GM23338 (cell line): ENCODE measurements around the gene UBE3A. TPM values are rescaled to one million over a fixed set of nuclear protein-coding genes. Genes with fewer than 3 reads are reported as not detected.

ENCODE experiments used
- ATAC-seq: fragments of 200-7000 bp; cut with Tn5 transposase; 3 replicates; pipeline ENCODE4 v1.9.1; 2020
- DNase-seq: peaks from one replicate; pipeline ENCODE4 v3.0.0-alpha.2; 2015; ENCODE audit warnings: low spot score
- H2AFZ ChIP-seq: fragments of 200-600 bp; sonication (generic); 2 replicates; pipeline ENCODE4 v1.8.0; 2016; ENCODE audit warnings: antibody characterized with exemption, mild to moderate bottlenecking, moderate library complexity
- H3F3A ChIP-seq: fragments of 200-600 bp; sonication (generic); replicated peaks from 2 replicates; pipeline ENCODE4 v1.8.0; 2017; ENCODE audit warnings: antibody characterized with exemption, mixed run types, low read depth
- H3K27ac ChIP-seq: fragments of 200-600 bp; sonication (generic); 2 replicates; pipeline ENCODE4 v1.6.1; 2016; ENCODE audit warnings: low read depth
- H3K27me3 ChIP-seq: fragments of 200-600 bp; sonication (generic); 2 replicates; pipeline ENCODE4 v1.8.0; 2016; ENCODE audit warnings: mild to moderate bottlenecking, mixed run types, moderate library complexity; ENCODE audit not compliant: insufficient read depth
- H3K36me3 ChIP-seq: fragments of 200-600 bp; sonication (generic); 2 replicates; pipeline ENCODE4 v1.8.0; 2016; ENCODE audit warnings: mild to moderate bottlenecking; ENCODE audit not compliant: insufficient read depth
- H3K4me1 ChIP-seq: fragments of 200-600 bp; sonication (generic); 2 replicates; pipeline ENCODE4 v1.8.0; 2016; ENCODE audit warnings: mild to moderate bottlenecking, moderate library complexity; ENCODE audit not compliant: insufficient read depth
- H3K4me2 ChIP-seq: fragments of 200-600 bp; sonication (generic); 2 replicates; pipeline ENCODE4 v1.7.1; 2017; ENCODE audit warnings: mixed run types
- H3K4me3 ChIP-seq: fragments of 200-600 bp; sonication (generic); 2 replicates; pipeline ENCODE4 v1.6.1; 2016; ENCODE audit warnings: mixed run types
- H3K79me2 ChIP-seq: fragments of 200-600 bp; sonication (generic); replicated peaks from 2 replicates; pipeline ENCODE4 v1.8.0; 2017; ENCODE audit warnings: mild to moderate bottlenecking; ENCODE audit not compliant: insufficient read depth
- H3K9me2 ChIP-seq: fragments of 200-600 bp; sonication (generic); 2 replicates; pipeline ENCODE4 v1.8.0; 2017; ENCODE audit not compliant: insufficient read depth
- H4K20me1 ChIP-seq: fragments of 200-600 bp; sonication (generic); replicated peaks from 2 replicates; pipeline ENCODE4 v1.8.0; 2017; ENCODE audit warnings: mild to moderate bottlenecking; ENCODE audit not compliant: insufficient read depth
- H3K27ac Mint-ChIP-seq: 2 replicates; pipeline ENCODE4 v1.8.0; 2020; ENCODE audit warnings: inconsistent platforms, mild to moderate bottlenecking, moderate library complexity, mixed read lengths
- H3K27me3 Mint-ChIP-seq: 3 replicates; pipeline ENCODE4 v1.8.0; 2022; ENCODE audit warnings: low read depth, mild to moderate bottlenecking, moderate library complexity, mixed read lengths, inconsistent platforms; ENCODE audit not compliant: insufficient read depth, poor library complexity
- H3K36me3 Mint-ChIP-seq: 3 replicates; pipeline ENCODE4 v1.8.0; 2021; ENCODE audit warnings: low read depth, mild to moderate bottlenecking, inconsistent platforms, moderate library complexity, mixed read lengths
- H3K4me1 Mint-ChIP-seq: 3 replicates; pipeline ENCODE4 v1.8.0; 2020; ENCODE audit warnings: mild to moderate bottlenecking, inconsistent platforms, mixed read lengths
- H3K4me3 Mint-ChIP-seq: 3 replicates; pipeline ENCODE4 v1.8.0; 2021; ENCODE audit warnings: moderate library complexity, mild to moderate bottlenecking, inconsistent platforms, mixed read lengths
- H3K9me3 Mint-ChIP-seq: 3 replicates; pipeline ENCODE4 v1.8.0; 2020; ENCODE audit warnings: moderate library complexity, mild to moderate bottlenecking, inconsistent platforms, mixed read lengths
- CREB1 ChIP-seq: fragments of 250-450 bp; sonication (Bioruptor Pico); IDR thresholded peaks from 2 replicates; pipeline ENCODE4 v1.5.0; 2020; ENCODE audit warnings: low read depth, mild to moderate bottlenecking, moderate library complexity
- EZH2 ChIP-seq: fragments of 200-600 bp; sonication (generic); IDR thresholded peaks from one replicate; pipeline ENCODE4 v1.8.0; 2017; ENCODE audit warnings: antibody characterized with exemption, mild to moderate bottlenecking, low read depth; ENCODE audit not compliant: unreplicated experiment
- EZH2phosphoT487 ChIP-seq: fragments of 200-600 bp; sonication (generic); IDR thresholded peaks from one replicate; pipeline ENCODE4 v1.8.1; 2018; ENCODE audit warnings: antibody characterized with exemption; ENCODE audit not compliant: unreplicated experiment
- NANOG ChIP-seq: IDR thresholded peaks from 2 replicates; pipeline ENCODE4 v1.6.1; 2016; ENCODE audit warnings: antibody characterized with exemption, borderline replicate concordance
- POLR2AphosphoS5 ChIP-seq: IDR thresholded peaks from 2 replicates; pipeline ENCODE4 v1.6.1; 2016; ENCODE audit warnings: antibody characterized with exemption, low read depth
- ZNF331 ChIP-seq: fragments of 250-450 bp; sonication (Bioruptor Pico); IDR thresholded peaks from 2 replicates; pipeline ENCODE4 v1.5.0; 2020; ENCODE audit warnings: low read depth, mild to moderate bottlenecking, moderate library complexity
- polyA plus RNA-seq: library from polyadenylated mRNA; unstranded; fragments of >200 nt; fragmentation: Nextera tagmentation; extraction: Ambion mirVana; gene quantifications from 2 replicates; pipeline ENCODE4 v1.2.1, GENCODE V29; 2016
- total RNA-seq: library from RNA; depleted of rRNA; stranded (reverse); fragments of >200 nt; shearing (Covaris generic); gene quantifications from 2 replicates; pipeline ENCODE4 v1.2.3, GENCODE V29; 2014
- TF ChIP-seq, protein P1 (sequence below): fragments of 250-450 bp; sonication (Bioruptor Pico); IDR thresholded peaks from 2 replicates; pipeline ENCODE4 v1.5.0; 2020; ENCODE audit warnings: mild to moderate bottlenecking, moderate library complexity
- TF ChIP-seq, protein P2 (sequence below), 2 experiments: fragments of 200-600 bp in 1 of 2; sonication (generic) in 1 of 2; conservative IDR thresholded peaks; 2 replicates each; pipeline versions ENCODE4 v1.5.1 to v1.6.1; 2016 to 2017; ENCODE audit warnings: antibody characterized with exemption in 2 of 2, low read depth in 2 of 2, mild to moderate bottlenecking in 2 of 2, moderate library complexity in 1 of 2
- TF ChIP-seq, protein P3 (sequence below): IDR thresholded peaks from 2 replicates; pipeline ENCODE4 v1.6.1; 2016; ENCODE audit warnings: antibody characterized with exemption
- TF ChIP-seq, protein P4 (sequence below): IDR thresholded peaks from one replicate; pipeline ENCODE4 v1.6.1; 2018; ENCODE audit warnings: antibody characterized with exemption; ENCODE audit not compliant: unreplicated experiment

Gene UBE3A
- total and polyA plus RNA-seq, 2 experiments from 2014 or later = 96.1 to 150 TPM

DNA sequence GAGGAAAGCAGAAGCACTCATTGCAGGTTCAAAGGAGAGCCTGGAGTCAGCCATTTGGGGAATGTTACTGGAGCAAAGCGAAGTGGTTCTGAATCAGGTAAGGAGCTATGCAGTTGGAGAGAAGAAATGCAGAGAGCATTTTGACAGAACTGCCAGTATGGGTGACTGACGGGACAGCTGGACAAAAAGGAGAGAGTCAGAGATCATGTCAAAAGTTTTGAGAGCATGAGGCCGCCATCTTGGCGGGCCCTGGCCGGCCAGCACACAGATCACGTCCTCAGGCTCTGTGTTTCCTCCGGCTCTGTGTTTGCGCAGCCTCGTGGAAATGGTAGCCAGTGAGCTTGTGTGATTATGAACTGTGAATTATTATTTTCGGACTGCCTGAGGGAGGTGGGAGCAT lies 29.8 kb upstream of the UBE3A start (continued):
- TF ChIP-seq, protein P1, sequence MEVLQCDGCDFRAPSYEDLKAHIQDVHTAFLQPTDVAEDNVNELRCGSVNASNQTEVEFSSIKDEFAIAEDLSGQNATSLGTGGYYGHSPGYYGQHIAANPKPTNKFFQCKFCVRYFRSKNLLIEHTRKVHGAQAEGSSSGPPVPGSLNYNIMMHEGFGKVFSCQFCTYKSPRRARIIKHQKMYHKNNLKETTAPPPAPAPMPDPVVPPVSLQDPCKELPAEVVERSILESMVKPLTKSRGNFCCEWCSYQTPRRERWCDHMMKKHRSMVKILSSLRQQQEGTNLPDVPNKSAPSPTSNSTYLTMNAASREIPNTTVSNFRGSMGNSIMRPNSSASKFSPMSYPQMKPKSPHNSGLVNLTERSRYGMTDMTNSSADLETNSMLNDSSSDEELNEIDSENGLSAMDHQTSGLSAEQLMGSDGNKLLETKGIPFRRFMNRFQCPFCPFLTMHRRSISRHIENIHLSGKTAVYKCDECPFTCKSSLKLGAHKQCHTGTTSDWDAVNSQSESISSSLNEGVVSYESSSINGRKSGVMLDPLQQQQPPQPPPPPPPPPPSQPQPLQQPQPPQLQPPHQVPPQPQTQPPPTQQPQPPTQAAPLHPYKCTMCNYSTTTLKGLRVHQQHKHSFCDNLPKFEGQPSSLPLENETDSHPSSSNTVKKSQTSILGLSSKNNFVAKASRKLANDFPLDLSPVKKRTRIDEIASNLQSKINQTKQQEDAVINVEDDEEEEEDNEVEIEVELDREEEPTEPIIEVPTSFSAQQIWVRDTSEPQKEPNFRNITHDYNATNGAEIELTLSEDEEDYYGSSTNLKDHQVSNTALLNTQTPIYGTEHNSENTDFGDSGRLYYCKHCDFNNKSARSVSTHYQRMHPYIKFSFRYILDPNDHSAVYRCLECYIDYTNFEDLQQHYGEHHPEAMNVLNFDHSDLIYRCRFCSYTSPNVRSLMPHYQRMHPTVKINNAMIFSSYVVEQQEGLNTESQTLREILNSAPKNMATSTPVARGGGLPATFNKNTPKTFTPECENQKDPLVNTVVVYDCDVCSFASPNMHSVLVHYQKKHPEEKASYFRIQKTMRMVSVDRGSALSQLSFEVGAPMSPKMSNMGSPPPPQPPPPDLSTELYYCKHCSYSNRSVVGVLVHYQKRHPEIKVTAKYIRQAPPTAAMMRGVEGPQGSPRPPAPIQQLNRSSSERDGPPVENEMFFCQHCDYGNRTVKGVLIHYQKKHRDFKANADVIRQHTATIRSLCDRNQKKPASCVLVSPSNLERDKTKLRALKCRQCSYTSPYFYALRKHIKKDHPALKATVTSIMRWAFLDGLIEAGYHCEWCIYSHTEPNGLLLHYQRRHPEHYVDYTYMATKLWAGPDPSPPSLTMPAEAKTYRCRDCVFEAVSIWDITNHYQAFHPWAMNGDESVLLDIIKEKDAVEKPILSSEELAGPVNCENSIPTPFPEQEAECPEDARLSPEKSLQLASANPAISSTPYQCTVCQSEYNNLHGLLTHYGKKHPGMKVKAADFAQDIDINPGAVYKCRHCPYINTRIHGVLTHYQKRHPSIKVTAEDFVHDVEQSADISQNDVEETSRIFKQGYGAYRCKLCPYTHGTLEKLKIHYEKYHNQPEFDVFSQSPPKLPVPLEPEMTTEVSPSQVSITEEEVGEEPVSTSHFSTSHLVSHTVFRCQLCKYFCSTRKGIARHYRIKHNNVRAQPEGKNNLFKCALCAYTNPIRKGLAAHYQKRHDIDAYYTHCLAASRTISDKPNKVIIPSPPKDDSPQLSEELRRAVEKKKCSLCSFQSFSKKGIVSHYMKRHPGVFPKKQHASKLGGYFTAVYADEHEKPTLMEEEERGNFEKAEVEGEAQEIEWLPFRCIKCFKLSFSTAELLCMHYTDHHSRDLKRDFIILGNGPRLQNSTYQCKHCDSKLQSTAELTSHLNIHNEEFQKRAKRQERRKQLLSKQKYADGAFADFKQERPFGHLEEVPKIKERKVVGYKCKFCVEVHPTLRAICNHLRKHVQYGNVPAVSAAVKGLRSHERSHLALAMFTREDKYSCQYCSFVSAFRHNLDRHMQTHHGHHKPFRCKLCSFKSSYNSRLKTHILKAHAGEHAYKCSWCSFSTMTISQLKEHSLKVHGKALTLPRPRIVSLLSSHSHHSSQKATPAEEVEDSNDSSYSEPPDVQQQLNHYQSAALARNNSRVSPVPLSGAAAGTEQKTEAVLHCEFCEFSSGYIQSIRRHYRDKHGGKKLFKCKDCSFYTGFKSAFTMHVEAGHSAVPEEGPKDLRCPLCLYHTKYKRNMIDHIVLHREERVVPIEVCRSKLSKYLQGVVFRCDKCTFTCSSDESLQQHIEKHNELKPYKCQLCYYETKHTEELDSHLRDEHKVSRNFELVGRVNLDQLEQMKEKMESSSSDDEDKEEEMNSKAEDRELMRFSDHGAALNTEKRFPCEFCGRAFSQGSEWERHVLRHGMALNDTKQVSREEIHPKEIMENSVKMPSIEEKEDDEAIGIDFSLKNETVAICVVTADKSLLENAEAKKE (CRISPR knock-in tag) = no peak
- TF ChIP-seq ZNF331 (CRISPR knock-in tag) (no peak), POLR2AphosphoS5 (no peak)
- TF ChIP-seq, protein P2, sequence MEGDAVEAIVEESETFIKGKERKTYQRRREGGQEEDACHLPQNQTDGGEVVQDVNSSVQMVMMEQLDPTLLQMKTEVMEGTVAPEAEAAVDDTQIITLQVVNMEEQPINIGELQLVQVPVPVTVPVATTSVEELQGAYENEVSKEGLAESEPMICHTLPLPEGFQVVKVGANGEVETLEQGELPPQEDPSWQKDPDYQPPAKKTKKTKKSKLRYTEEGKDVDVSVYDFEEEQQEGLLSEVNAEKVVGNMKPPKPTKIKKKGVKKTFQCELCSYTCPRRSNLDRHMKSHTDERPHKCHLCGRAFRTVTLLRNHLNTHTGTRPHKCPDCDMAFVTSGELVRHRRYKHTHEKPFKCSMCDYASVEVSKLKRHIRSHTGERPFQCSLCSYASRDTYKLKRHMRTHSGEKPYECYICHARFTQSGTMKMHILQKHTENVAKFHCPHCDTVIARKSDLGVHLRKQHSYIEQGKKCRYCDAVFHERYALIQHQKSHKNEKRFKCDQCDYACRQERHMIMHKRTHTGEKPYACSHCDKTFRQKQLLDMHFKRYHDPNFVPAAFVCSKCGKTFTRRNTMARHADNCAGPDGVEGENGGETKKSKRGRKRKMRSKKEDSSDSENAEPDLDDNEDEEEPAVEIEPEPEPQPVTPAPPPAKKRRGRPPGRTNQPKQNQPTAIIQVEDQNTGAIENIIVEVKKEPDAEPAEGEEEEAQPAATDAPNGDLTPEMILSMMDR (conservative IDR thresholded peaks at IDR 0.05; ENCODE audit: low read depth in 2 of 2) = no peak

DNA sequence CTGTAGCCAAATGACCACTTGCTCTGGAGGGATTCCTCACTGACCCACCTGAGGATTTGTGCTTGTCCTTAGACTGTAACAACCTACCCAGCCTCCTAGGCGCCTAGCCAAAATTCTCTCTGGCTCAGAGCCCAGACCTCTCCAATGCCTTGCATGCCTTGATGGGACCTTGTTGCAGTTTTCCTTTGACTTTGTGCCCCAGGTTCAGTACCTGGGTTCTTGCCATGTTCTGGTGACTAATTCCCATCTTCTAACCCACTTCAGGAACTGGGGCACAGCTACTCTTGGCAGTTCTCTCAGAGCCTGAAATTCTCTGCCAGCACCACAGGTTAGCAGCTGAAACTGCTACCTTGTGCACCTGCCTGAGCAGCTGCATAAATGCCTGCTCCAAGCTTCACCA lies 27.0 kb upstream of the UBE3A start:
- no peaks in the 10 kb centered on the region for H3K79me2 ChIP-seq
- no peaks in the 10 kb centered on the region for H3F3A ChIP-seq
- peaks cover 4% of the 10 kb centered on the region; the same call in 2 of the 3 replicates for H3K9me3 Mint-ChIP-seq
- H3K36me3 Mint-ChIP-seq = no peaks in the 10 kb centered on the region
- no peak for ATAC-seq
- H3K4me3 ChIP-seq = no peak overlapping the region
- no peaks in the 10 kb centered on the region for H3K36me3 ChIP-seq
- H3K4me3 Mint-ChIP-seq = no peak overlapping the region
- no peaks in the 10 kb centered on the region for H3K27me3 ChIP-seq
- H3K4me1 Mint-ChIP-seq = no peaks in the 10 kb centered on the region
- no peak overlapping the region for H3K4me2 ChIP-seq
- H2AFZ ChIP-seq = no peak overlapping the region
- H3K27me3 Mint-ChIP-seq = peaks cover 3% of the 10 kb centered on the region
- H3K27ac Mint-ChIP-seq = no peak overlapping the region
- no peak overlapping the region for H3K27ac ChIP-seq
- H3K9me2 ChIP-seq = no peaks in the 10 kb centered on the region
- no peak for DNase-seq
- H4K20me1 ChIP-seq = no peaks in the 10 kb centered on the region
- no peaks in the 10 kb centered on the region for H3K4me1 ChIP-seq
- TF ChIP-seq CREB1 (CRISPR knock-in tag) (no peak), EZH2phosphoT487 (no peak), NANOG (no peak), ZNF331 (CRISPR knock-in tag) (no peak), EZH2 (no peak)
- TF ChIP-seq, protein P2 (conservative IDR thresholded peaks at IDR 0.05; ENCODE audit: low read depth in 2 of 2) = no peak
- TF ChIP-seq, protein P3, sequence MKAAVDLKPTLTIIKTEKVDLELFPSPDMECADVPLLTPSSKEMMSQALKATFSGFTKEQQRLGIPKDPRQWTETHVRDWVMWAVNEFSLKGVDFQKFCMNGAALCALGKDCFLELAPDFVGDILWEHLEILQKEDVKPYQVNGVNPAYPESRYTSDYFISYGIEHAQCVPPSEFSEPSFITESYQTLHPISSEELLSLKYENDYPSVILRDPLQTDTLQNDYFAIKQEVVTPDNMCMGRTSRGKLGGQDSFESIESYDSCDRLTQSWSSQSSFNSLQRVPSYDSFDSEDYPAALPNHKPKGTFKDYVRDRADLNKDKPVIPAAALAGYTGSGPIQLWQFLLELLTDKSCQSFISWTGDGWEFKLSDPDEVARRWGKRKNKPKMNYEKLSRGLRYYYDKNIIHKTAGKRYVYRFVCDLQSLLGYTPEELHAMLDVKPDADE = no peak
- TF ChIP-seq, protein P4, sequence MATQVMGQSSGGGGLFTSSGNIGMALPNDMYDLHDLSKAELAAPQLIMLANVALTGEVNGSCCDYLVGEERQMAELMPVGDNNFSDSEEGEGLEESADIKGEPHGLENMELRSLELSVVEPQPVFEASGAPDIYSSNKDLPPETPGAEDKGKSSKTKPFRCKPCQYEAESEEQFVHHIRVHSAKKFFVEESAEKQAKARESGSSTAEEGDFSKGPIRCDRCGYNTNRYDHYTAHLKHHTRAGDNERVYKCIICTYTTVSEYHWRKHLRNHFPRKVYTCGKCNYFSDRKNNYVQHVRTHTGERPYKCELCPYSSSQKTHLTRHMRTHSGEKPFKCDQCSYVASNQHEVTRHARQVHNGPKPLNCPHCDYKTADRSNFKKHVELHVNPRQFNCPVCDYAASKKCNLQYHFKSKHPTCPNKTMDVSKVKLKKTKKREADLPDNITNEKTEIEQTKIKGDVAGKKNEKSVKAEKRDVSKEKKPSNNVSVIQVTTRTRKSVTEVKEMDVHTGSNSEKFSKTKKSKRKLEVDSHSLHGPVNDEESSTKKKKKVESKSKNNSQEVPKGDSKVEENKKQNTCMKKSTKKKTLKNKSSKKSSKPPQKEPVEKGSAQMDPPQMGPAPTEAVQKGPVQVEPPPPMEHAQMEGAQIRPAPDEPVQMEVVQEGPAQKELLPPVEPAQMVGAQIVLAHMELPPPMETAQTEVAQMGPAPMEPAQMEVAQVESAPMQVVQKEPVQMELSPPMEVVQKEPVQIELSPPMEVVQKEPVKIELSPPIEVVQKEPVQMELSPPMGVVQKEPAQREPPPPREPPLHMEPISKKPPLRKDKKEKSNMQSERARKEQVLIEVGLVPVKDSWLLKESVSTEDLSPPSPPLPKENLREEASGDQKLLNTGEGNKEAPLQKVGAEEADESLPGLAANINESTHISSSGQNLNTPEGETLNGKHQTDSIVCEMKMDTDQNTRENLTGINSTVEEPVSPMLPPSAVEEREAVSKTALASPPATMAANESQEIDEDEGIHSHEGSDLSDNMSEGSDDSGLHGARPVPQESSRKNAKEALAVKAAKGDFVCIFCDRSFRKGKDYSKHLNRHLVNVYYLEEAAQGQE = no peak
